H1 (cell line): ENCODE results near the gene TPO. TPM values are rescaled to one million over a fixed set of nuclear protein-coding genes. Genes with fewer than 3 reads are reported as not detected.

Experiments used
- CTCF ChIA-PET: fragments of 300-600 bp; sonication (Branson Sonifier 250); formaldehyde crosslinking; loops from one replicate; lab custom pipeline; 2021; ENCODE audit not compliant: partially characterized antibody; lab: Charles Lee
- POLR2A ChIA-PET: fragments of 300-600 bp; sonication (Branson Sonifier 250); formaldehyde crosslinking; loops from one replicate; lab custom pipeline; 2021; ENCODE audit warnings: inconsistent platforms; ENCODE audit not compliant: partially characterized antibody; lab: Charles Lee
- DNase-seq, 2 experiments: peaks; one replicate each; pipeline versions ENCODE4 v3.0.0 to v3.0.0-alpha.2; 2010 to 2022; ENCODE audit warnings: low spot score in 2 of 2, low read depth in 1 of 2, mixed read lengths in 1 of 2
- FAIRE-seq: peaks from 2 replicates; lab custom pipeline; 2011; peaks lifted over from hg19 to GRCh38; lab: Jason Lieb, UNC
- H2AFZ ChIP-seq: 2 replicates; pipeline ENCODE4 v1.8.1; 2012; ENCODE audit warnings: low read length, inconsistent platforms
- H2AK5ac ChIP-seq: 2 replicates; pipeline ENCODE4 v1.6.1; 2013; ENCODE audit warnings: low read depth, low read length
- H2BK120ac ChIP-seq: replicated peaks from 2 replicates; pipeline ENCODE3; 2013; ENCODE audit warnings: low read depth, low read length, inconsistent platforms
- H2BK12ac ChIP-seq: 2 replicates; pipeline ENCODE4 v1.6.1; 2013; ENCODE audit warnings: low read depth, low read length
- H2BK15ac ChIP-seq: 2 replicates; pipeline ENCODE4 v1.6.1; 2013; ENCODE audit warnings: low read length
- H2BK20ac ChIP-seq: 2 replicates; pipeline ENCODE4 v1.6.1; 2013; ENCODE audit warnings: low read length
- H2BK5ac ChIP-seq: 2 replicates; pipeline ENCODE4 v1.6.1; 2013; ENCODE audit warnings: low read depth, low read length
- H3K14ac ChIP-seq: 2 replicates; pipeline ENCODE4 v1.6.1; 2013; ENCODE audit warnings: inconsistent platforms; ENCODE audit not compliant: insufficient read length
- H3K18ac ChIP-seq: 2 replicates; pipeline ENCODE4 v1.6.1; 2013; ENCODE audit warnings: low read length; ENCODE audit errors: extremely low read depth
- H3K23ac ChIP-seq: 2 replicates; pipeline ENCODE4 v1.6.1; 2013; ENCODE audit warnings: inconsistent platforms; ENCODE audit not compliant: insufficient read length
- H3K23me2 ChIP-seq: 2 replicates; pipeline ENCODE4 v1.6.1; 2013; ENCODE audit warnings: low read depth, low read length
- H3K27ac ChIP-seq: 2 replicates; pipeline ENCODE4 v1.6.1; 2011; ENCODE audit warnings: low read depth, low read length, inconsistent platforms
- H3K27me3 ChIP-seq, 4 experiments: replicated peaks in 1 of 4; 1 replicate in 1 of 4; 2 replicates in 3 of 4; pipeline versions ENCODE4 v1.6.1 to v1.8.1; 2011 to 2013; ENCODE audit warnings: low read length in 3 of 4, mild to moderate bottlenecking in 3 of 4, inconsistent platforms in 2 of 4, mixed read lengths in 2 of 4, moderate library complexity in 1 of 4; ENCODE audit not compliant: control insufficient read depth in 3 of 4, insufficient read depth in 3 of 4; ENCODE audit errors: extremely low read depth in 1 of 4
- H3K36me3 ChIP-seq, 4 experiments: 2 replicates each; pipeline versions ENCODE4 v1.6.1 to v1.8.1; 2011 to 2013; ENCODE audit warnings: mild to moderate bottlenecking in 4 of 4, low read length in 3 of 4, moderate library complexity in 2 of 4, control low read depth in 1 of 4, inconsistent platforms in 1 of 4; ENCODE audit not compliant: insufficient read depth in 4 of 4, control insufficient read depth in 2 of 4
- H3K4ac ChIP-seq: replicated peaks from 2 replicates; pipeline ENCODE3; 2013; ENCODE audit warnings: low read length, low read depth, mixed read lengths, inconsistent platforms; ENCODE audit not compliant: insufficient read length
- H3K4me1 ChIP-seq, 4 experiments: replicated peaks in 1 of 4; 1 replicate in 1 of 4; 2 replicates in 3 of 4; pipeline versions ENCODE4 v1.6.1 to v1.8.1; 2011 to 2013; ENCODE audit warnings: low read length in 3 of 4, inconsistent platforms in 2 of 4, mixed read lengths in 1 of 4; ENCODE audit not compliant: insufficient read depth in 4 of 4, control insufficient read depth in 3 of 4
- H3K4me2 ChIP-seq, 2 experiments: 2 replicates each; pipeline versions ENCODE4 v1.6.1 to v1.8.1; 2011 to 2013; ENCODE audit warnings: low read depth in 2 of 2, low read length in 2 of 2, control low read depth in 1 of 2, inconsistent platforms in 1 of 2, mild to moderate bottlenecking in 1 of 2; ENCODE audit not compliant: insufficient read depth in 1 of 2
- H3K4me3 ChIP-seq, 4 experiments: fragments of 200-600, 300-600 bp in 1 of 4; sonication (generic), shearing (Covaris generic), sonication (Bioruptor Twin) in 1 of 4; 2 replicates each; pipeline versions ENCODE4 v1.5.1 to v1.8.1; 2011 to 2016; ENCODE audit warnings: low read length in 4 of 4, low read depth in 3 of 4, control low read depth in 2 of 4, inconsistent platforms in 2 of 4, mild to moderate bottlenecking in 2 of 4, mixed read lengths in 1 of 4, moderate library complexity in 1 of 4; ENCODE audit not compliant: insufficient read depth in 2 of 4; ENCODE audit errors: extremely low read depth in 1 of 4
- H3K56ac ChIP-seq: replicated peaks from 2 replicates; pipeline ENCODE3; 2013; ENCODE audit warnings: low read depth, mild to moderate bottlenecking, mixed read lengths, low read length, inconsistent platforms; ENCODE audit not compliant: insufficient read length
- H3K79me1 ChIP-seq: 2 replicates; pipeline ENCODE4 v1.6.1; 2013; ENCODE audit warnings: low read depth, low read length, control low read depth
- H3K79me2 ChIP-seq, 2 experiments: 2 replicates each; pipeline versions ENCODE4 v1.6.1 to v1.8.1; 2012 to 2013; ENCODE audit warnings: low read length in 2 of 2, mild to moderate bottlenecking in 2 of 2, inconsistent platforms in 1 of 2; ENCODE audit not compliant: insufficient read depth in 2 of 2, control insufficient read depth in 1 of 2
- H3K9ac ChIP-seq, 4 experiments: replicated peaks in 1 of 4; 1 replicate in 1 of 4; 2 replicates in 3 of 4; pipeline versions ENCODE4 v1.6.1 to v1.8.1; 2011 to 2013; ENCODE audit warnings: low read depth in 3 of 4, low read length in 3 of 4, control low read depth in 2 of 4, mild to moderate bottlenecking in 2 of 4, moderate library complexity in 2 of 4, inconsistent platforms in 1 of 4; ENCODE audit errors: extremely low read depth in 1 of 4
- H3K9me3 ChIP-seq, 2 experiments: 2 replicates each; pipeline versions ENCODE4 v1.6.1 to v1.8.1; 2012 to 2013; ENCODE audit warnings: mild to moderate bottlenecking in 2 of 2, moderate library complexity in 2 of 2, control low read depth in 1 of 2, inconsistent platforms in 1 of 2, low read depth in 1 of 2, low read length in 1 of 2, mixed read lengths in 1 of 2; ENCODE audit not compliant: insufficient read depth in 2 of 2
- H4K20me1 ChIP-seq, 2 experiments: replicated peaks in 1 of 2; 2 replicates each; pipeline versions ENCODE3 to v1.8.1; 2011 to 2013; ENCODE audit warnings: inconsistent platforms in 2 of 2, low read length in 2 of 2, mild to moderate bottlenecking in 1 of 2; ENCODE audit not compliant: insufficient read depth in 2 of 2, control insufficient read depth in 1 of 2
- H4K5ac ChIP-seq: 2 replicates; pipeline ENCODE4 v1.6.1; 2013; ENCODE audit warnings: low read length, low read depth, mixed read lengths, inconsistent platforms; ENCODE audit not compliant: insufficient read length
- H4K8ac ChIP-seq: 2 replicates; pipeline ENCODE4 v1.8.0; 2013; ENCODE audit warnings: mild to moderate bottlenecking, moderate library complexity, low read length, inconsistent platforms; ENCODE audit not compliant: insufficient read depth; ENCODE audit errors: extremely low read depth
- H4K91ac ChIP-seq: replicated peaks from 2 replicates; pipeline ENCODE3; 2013; ENCODE audit warnings: low read length, mixed read lengths, inconsistent platforms; ENCODE audit not compliant: insufficient read length
- ATF2 ChIP-seq: IDR thresholded peaks from 2 replicates; pipeline ENCODE4 v1.6.1; 2012; ENCODE audit warnings: low read length, inconsistent platforms
- POLR2AphosphoS5 ChIP-seq: IDR thresholded peaks from 2 replicates; pipeline ENCODE4 v1.6.1; 2011; ENCODE audit warnings: low read depth, low read length
- WGBS, 2 experiments: shearing (Covaris generic) in 1 of 2; methylation state at CpG; one replicate each; pipeline versions ENCODE4 v1.1.6 to v1.1.7; 2013 to 2015; ENCODE audit warnings: low lambda C conversion rate in 2 of 2, mixed read lengths in 2 of 2, inconsistent platforms in 1 of 2, low coverage in 1 of 2, missing lambda C conversion rate in 1 of 2; ENCODE audit not compliant: insufficient replicate concordance in 2 of 2, insufficient coverage in 1 of 2, insufficient read length in 1 of 2; ENCODE audit errors: extremely low coverage in 1 of 2, missing lambda C conversion rate in 1 of 2; 5-methylcytosine and 5-hydroxymethylcytosine counted together
- polyA plus RNA-seq, 7 experiments: library from polyadenylated mRNA; depleted of rRNA in 3 of 7; stranded (reverse) in 5 of 7; unstranded in 2 of 7; fragments of >200 nt in 5 of 7; fragments of 200-250 nt in 2 of 7; gene quantifications; 1 replicate in 5 of 7; 2 replicates in 1 of 7; 4 replicates in 1 of 7; pipeline versions ENCODE4 v1.2.1 to v1.2.3, GENCODE V29; 2011 to 2013; ENCODE audit warnings: missing spikeins in 2 of 7, mixed read lengths in 2 of 7
- total RNA-seq: library from RNA; stranded (reverse); fragmentation: NEBNext Ultra II Directional; extraction: Animal tissue kit (Norgen Biotek cat#: 25700); gene quantifications from 2 replicates; pipeline ENCODE4 v1.2.1, GENCODE V29; 2021

TPO gene
- total and polyA plus RNA-seq, 2 of the 8 experiments (the other 6 are each of a cell fraction or from before 2014, with no cell fraction given): not detected

- POLR2A ChIA-PET: no interaction called here
- Histone ChIP-seq H2BK15ac (no peak overlapping the region), H4K5ac (no peak overlapping the region), H3K18ac (no peak overlapping the region), H2AFZ (no peak overlapping the region), H4K20me1 (no peaks in the 10 kb centered on the region), H3K14ac (no peak overlapping the region), H3K56ac (no peak overlapping the region), H3K36me3 (no peaks in the 10 kb centered on the region), H3K27me3 (no peaks in the 10 kb centered on the region), H4K8ac (no peak overlapping the region), H3K79me1 (no peaks in the 10 kb centered on the region), H3K79me2 (no peaks in the 10 kb centered on the region), H3K4me2 (no peak overlapping the region), H3K4ac (no peak overlapping the region), H3K23ac (no peak overlapping the region), H3K4me1 (no peaks in the 10 kb centered on the region), H3K27ac (no peak overlapping the region), H3K9ac (no peak overlapping the region), H2BK20ac (no peak overlapping the region), H2BK12ac (no peak overlapping the region), H4K91ac (no peak overlapping the region), H2BK120ac (no peak overlapping the region), H2BK5ac (no peak overlapping the region), H3K4me3 (no peak overlapping the region), H2AK5ac (no peak overlapping the region), H3K23me2 (no peaks in the 10 kb centered on the region), H3K9me3 (peaks cover 0 to 3% of the 10 kb centered on the region in 2 experiments; a peak in 1 of 4 replicates)
- WGBS, 2 experiments: 86% methylated on average over 2 of the region's 2 CpGs; no CpG with 5 or more reads in 1 of the 2 experiments
- DNase-seq: no peak
- CTCF ChIA-PET: no interaction called here
- TF ChIP-seq ATF2 (no peak), POLR2AphosphoS5 (no peak)
- FAIRE-seq: no peak
Measured at GRCh38 chr2:1458432-1458831, 45.2 kb downstream of the TPO start.
